ENCODE results near the gene SPEG.

Gene SPEG

GRCh38 chr2:219493086-219493485 is 58.4 kb downstream of the SPEG start:
- Histone ChIP-seq H3K27me3 (ENCODE audit: insufficient read depth, poor library complexity, severe bottlenecking) (peaks cover 48% of the 10 kb centered on the region), H3K27ac (replicated peaks) (no peak overlapping the region), H3K4me3 (replicated peaks; ENCODE audit: insufficient read depth, low read length) (no peak overlapping the region)
- no peak for TF ChIP-seq CTCF (IDR thresholded peaks at IDR 0.05; ENCODE audit: insufficient read depth, low read length)
- no peak for TF ChIP-seq GABPA (IDR thresholded peaks at IDR 0.05; ENCODE audit: low read depth)
- no peak for TF ChIP-seq REST (IDR thresholded peaks at IDR 0.05; ENCODE audit: insufficient replicate concordance, low read depth)
- no peak for TF ChIP-seq SPI1 (IDR thresholded peaks at IDR 0.05; ENCODE audit: borderline replicate concordance, low read depth)
- TF ChIP-seq POLR2AphosphoS5 (IDR thresholded peaks at IDR 0.05; ENCODE audit: low read depth): no peak
- no peak for DNase-seq (ENCODE audit: low read depth in 1 of 2, low spot score in 1 of 2)

GRCh38 chr2:219494952-219495530 is 60.4 kb downstream of the SPEG start:
- no peak for DNase-seq (ENCODE audit: low read depth in 1 of 2, low spot score in 1 of 2)
- H3K27ac ChIP-seq (replicated peaks): no peak overlapping the region
- TF ChIP-seq SPI1 (IDR thresholded peaks at IDR 0.05; ENCODE audit: borderline replicate concordance, low read depth): no peak
- TF ChIP-seq GABPA (IDR thresholded peaks at IDR 0.05; ENCODE audit: low read depth): no peak
- TF ChIP-seq POLR2AphosphoS5 (IDR thresholded peaks at IDR 0.05; ENCODE audit: low read depth): no peak
- no peak for TF ChIP-seq REST (IDR thresholded peaks at IDR 0.05; ENCODE audit: insufficient replicate concordance, low read depth)
- no peak for TF ChIP-seq CTCF (IDR thresholded peaks at IDR 0.05; ENCODE audit: insufficient read depth, low read length)
- H3K4me3 ChIP-seq (replicated peaks; ENCODE audit: insufficient read depth, low read length): no peak overlapping the region
- peaks cover 48% of the 10 kb centered on the region for H3K27me3 ChIP-seq (ENCODE audit: insufficient read depth, poor library complexity, severe bottlenecking)

DNA sequence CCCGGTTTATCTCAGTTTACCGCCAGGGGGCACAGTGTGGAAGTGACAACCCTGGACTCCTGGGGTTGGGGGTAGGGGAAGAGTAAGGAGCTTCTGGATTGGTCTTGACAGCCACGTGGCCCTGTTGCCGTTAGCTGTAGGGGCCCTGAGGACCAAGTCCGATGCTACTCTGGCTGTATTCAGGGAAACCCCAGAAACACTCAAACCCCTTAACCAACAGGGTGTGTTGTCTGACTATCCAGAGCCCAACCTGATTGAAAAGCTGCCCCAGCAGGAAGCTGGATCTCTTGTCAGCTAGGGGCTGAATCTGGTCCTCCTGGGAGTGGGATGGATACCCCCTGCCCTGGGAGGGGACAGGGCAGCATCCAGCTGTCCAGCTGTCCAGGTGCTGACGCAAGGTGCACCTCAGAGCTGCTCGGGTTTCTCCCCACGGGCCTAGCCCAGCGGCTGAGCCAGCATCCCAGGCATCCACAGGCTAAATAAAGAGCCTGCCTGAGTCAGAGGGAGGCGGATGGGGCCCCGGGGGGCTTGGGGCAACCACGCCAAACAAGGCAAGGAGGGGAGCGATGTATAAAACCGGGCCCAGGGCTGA is 61.0 kb downstream of the SPEG start:
- Histone ChIP-seq H3K27ac (replicated peaks) (no peak overlapping the region), H3K4me3 (replicated peaks; ENCODE audit: insufficient read depth, low read length) (no peak overlapping the region), H3K27me3 (ENCODE audit: insufficient read depth, poor library complexity, severe bottlenecking) (peaks cover 48% of the 10 kb centered on the region)
- DNase-seq (ENCODE audit: low read depth in 1 of 2, low spot score in 1 of 2): peak in 1 of 2 experiments; percentile 66
- TF ChIP-seq SPI1 (IDR thresholded peaks at IDR 0.05; ENCODE audit: borderline replicate concordance, low read depth): no peak
- TF ChIP-seq CTCF (IDR thresholded peaks at IDR 0.05; ENCODE audit: insufficient read depth, low read length): peak; percentile 29
- no peak for TF ChIP-seq GABPA (IDR thresholded peaks at IDR 0.05; ENCODE audit: low read depth)
- peak; percentile 69 for TF ChIP-seq REST (IDR thresholded peaks at IDR 0.05; ENCODE audit: insufficient replicate concordance, low read depth)
- TF ChIP-seq POLR2AphosphoS5 (IDR thresholded peaks at IDR 0.05; ENCODE audit: low read depth): no peak
